ENCODE results near the gene SLC35E1.
"Not testable (repeated sequence)": the region's sequence is repeated elsewhere in the genome, so short reads cannot be mapped to it uniquely, and the experiment has no call there.

Gene SLC35E1

GRCh38 chr19:16544473-16545231, 27.6 kb downstream of the SLC35E1 start:
- DNase-seq (ENCODE audit: low read depth), result no peak

- not testable (repeated sequence) for DNase-seq (ENCODE audit: low read depth)
Measured at GRCh38 chr19:16543734-16544133, 28.5 kb downstream of the SLC35E1 start.

DNA sequence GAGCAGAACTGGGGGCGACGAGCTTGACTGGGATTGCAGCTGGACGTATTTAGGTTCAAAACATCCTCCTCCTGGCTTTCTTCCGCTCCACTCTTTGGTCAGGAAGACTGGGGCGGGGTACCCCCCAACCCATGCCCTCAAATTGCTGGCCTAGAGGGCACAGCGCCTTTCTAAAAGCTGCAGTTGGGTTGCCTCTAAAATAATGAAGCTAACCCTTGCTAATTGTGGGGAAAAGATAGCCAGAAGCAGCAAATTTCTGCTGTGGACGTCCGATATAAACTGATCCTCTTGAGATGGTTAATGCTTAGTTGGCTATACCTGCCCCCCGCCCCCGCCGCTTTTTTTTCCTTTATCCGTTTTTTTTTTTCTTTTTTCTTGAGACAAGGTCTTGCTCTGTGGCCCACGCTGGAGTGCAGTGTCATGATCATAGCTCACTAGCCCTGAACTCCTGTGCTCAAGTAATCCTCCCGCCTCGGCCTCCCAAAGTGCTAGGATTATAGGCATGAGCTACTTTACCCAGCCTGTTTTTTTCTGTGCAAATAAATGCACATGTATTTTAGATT, 29.2 kb downstream of the SLC35E1 start:
- no peak for DNase-seq (ENCODE audit: low read depth)

DNA sequence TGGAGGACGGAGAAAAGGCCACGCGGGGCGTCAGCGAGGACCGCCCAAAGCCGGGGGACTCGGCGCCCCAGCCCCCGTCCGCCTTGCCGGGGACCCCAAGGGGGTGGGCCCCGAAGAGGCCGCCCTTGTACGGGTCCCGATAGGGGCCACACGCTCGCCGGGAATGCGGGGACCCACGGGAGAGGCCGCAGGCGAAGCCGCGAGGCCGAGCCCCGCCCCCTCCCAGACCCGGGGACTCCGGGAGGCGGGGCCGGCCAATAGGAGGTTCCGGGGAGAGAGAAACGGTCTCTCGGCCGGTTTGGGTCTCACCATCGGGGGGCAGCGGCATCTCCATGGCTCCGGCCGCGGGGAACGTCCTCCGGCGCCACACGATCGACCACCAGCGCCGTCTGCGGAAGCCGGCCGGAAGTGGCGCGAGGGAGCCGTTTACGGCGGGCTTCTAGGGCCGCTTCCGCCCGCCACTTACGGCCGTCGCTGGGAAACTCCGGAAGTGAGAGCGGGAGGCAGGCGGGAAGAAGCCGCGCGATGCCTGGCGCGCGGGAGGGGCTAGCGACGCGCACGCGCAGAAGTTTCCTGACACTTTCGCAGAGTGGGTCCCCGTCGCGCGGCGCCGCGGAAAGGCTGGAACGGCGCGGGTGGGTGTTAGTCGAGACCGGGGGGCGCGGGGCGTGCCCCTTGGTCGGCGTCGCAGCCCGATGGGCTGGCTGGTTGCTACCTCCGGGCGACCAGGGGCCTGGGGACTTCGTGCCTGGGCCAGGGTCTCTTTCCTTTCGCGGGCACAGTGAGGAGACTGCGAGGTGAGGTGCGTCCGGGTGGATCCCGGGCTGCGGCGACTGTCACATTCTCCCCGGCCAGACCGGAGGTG, 29.9 kb downstream of the SLC35E1 start, which contains the start of gene CHERP:
Gene CHERP (minus strand): TSS at position 393 of the 865 bp plus-strand sequence. CDS start 59 bp downstream, at position 334.
- DNase-seq (ENCODE audit: low read depth), result peak; percentile 91

- DNase-seq (ENCODE audit: low read depth), result no peak
Measured at GRCh38 chr19:16541526-16542044, 30.6 kb downstream of the SLC35E1 start.

GRCh38 chr19:16540948-16541347, 31.3 kb downstream of the SLC35E1 start:
- DNase-seq (ENCODE audit: low read depth), result no peak

DNA sequence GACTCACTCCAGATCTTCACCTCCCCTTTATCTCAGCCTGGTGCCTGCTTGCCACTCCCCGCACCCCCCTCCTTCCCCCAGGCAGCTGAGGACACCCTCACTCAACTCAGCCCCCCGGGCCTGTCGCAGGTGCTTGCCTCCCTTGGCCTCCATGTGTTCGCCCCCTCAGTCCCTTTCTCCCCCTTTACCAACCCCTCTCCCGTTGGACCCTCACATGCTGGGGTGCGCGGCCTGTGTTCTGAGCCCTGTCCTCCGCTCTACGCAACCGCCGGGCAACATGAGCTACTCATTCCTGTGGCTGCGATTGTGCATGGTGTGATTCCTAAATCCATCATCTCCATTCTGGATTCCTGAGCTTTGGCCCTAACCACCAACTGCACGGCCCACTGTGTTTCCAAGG, 35.1 kb downstream of the SLC35E1 start:
- DNase-seq (ENCODE audit: low read depth), result no peak

DNA sequence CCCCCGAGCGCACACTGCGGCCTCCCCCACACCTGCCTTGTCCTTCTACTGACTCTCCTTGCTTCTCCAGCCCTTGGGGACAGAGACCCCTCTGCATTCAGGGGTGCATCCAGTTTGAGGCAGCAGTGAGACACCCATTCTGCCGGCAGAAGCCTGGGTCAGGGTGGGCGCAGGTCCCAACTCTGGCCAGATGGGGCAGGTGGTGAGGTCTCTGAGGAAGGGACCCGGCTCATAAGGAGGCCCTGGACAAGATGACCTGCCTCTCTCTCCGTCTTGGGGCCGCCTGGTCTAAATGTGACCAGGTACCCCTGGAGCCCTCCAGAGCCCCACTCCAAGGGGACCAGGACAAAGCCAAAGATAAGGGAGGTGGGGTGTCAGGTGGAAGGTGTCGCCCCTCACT, 36.1 kb downstream of the SLC35E1 start:
- no peak for DNase-seq (ENCODE audit: low read depth)

DNA sequence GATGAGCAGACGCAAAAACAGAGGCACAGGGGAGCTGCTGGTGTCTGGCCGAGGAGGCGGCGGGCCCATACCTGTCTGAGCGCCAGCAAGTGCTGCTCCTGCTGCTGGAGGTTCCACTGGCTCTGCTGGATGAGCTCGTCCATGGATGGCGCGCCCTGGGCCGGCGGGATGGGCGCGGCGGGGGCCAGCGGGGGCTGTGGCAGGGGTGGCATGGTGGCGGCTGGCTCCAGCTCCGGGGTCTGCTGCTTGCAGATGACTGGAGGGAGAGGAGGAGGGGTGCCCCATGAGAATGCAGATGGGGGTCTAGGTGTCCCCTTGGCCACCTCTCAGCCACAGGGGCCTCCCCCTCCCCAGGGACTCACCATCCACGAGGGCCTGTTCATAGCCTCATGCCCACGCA, 36.8 kb downstream of the SLC35E1 start:
- no peak for DNase-seq (ENCODE audit: low read depth)

GRCh38 chr19:16532440-16533234, 39.6 kb downstream of the SLC35E1 start:
- no peak for DNase-seq (ENCODE audit: low read depth)

DNA sequence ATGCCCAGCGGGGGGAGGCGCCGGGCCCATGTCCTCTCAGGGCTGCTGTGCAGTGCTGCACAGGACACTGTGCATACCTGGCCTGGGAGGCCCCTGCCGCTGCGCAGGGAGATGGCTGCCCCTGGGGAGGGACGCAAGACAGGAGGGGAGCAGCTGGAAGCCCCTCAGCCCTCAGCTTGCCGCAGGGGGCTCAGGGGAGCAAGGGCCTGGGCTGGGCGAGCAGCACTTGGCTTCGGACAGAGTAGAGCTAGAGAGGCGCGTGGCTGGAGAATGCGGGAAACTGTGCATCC, 40.9 kb downstream of the SLC35E1 start:
- DNase-seq (ENCODE audit: low read depth), result no peak

GRCh38 chr19:16530540-16531379, 41.5 kb downstream of the SLC35E1 start:
- DNase-seq (ENCODE audit: low read depth), result no peak

- DNase-seq (ENCODE audit: low read depth), result no peak
Measured at GRCh38 chr19:16529466-16530144, 42.6 kb downstream of the SLC35E1 start.

GRCh38 chr19:16527971-16528521, 44.2 kb downstream of the SLC35E1 start:
- DNase-seq (ENCODE audit: low read depth), result peak; percentile 21

DNA sequence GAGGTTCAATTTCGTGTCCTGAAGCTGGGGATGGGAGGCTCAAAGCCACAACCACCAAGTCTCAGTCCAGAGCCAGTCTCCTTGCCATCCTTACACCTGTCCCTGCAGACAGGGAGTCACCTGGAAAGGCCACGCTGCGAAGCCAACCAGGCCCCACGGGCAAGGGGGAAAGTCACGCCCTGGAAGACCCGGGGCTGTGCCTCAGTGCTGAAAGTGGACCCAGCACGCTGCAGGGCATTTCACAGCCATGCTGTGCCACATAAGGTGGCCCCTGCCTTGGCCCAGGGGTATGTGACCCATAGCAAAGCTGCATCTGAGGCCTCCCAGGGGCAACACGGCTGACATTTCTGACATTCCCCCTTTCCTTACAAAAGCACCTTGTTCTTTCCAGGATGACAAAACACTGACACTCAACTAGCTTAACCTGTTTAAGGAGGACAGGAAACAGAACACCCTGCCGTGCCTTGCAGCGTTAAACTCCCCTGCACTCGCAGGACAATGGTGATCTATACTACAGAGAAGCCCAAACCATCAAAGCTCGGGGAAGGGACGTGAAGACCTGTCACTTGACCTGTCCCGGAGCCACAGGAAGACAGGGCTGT, 44.8 kb downstream of the SLC35E1 start:
- DNase-seq (ENCODE audit: low read depth), result no peak

DNA sequence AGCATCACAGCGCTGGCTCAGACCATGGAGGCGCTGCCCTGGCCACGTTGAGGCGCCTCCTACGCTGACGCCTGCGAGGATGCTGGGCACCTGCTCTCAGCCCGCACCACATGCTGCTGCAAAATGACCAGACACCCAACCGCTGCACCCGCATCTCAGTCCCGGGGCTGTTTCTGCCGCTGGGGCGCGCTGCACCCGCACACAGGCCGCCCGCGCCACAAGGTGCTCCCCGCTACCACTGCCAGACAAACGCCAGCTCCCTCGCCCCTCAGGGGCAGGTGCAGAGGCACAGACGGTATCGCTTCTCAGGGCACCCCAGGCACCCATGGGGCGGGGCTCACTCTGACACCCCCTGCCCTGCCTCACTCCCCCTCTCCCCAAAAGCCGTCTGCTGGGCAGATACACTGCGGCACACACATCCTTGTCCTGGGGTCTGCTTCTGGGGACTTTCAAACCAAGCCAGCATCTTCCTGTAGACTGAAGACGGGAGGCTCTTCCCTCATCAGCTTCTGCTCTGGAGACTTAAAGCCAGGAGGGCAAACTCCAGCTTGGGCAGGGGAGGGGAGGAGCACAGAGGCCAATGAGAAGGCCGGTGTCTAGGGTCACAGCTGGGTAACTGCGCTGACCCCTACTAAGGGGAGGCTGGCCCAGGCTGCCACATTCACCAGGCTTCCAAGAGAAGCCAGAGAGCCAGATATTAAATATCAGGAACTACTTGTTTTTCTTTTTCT, 46.3 kb downstream of the SLC35E1 start:
- DNase-seq (ENCODE audit: low read depth), result no peak

DNA sequence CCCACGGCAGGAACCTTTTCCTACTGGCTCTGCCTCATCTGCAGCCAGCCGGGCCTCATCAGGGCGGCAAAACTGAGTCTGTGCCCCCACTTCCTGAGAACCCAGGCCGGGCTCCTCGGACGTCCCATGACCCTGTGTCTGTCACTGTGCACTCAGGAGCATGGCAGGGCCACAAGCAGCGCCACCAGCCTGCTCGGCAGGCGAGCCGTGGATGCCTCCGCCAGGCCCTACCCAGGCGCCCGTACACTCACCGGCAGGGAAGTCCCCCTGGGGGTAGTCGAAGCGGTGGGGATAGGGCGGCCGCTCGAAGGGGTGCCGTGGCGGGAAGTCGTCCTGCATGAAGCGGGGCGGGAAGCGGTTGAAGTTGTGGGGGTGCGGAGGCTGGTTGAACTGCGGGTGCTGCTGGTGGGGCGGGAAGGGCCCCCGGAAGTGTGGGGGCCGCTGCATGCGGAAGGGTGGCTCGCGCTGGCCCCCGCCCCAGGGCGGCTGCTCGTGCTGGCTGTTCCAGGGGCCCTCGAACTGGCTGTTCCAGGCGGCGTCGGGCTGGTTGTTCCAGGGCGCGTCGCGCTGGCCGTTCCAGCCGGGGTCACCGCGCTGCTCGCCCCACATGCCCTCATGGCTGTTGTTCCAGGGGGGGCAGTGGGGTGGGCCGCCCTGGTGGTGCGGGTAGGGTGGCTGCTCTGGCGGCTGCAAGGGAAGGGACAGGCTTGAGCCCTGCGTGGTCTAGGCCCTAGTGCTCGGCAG, 47.1 kb downstream of the SLC35E1 start:
- DNase-seq (ENCODE audit: low read depth), result no peak
